ENCODE results near the gene TMPRSS15. TPM values are rescaled to one million over a fixed set of nuclear protein-coding genes. Genes with fewer than 3 reads are reported as not detected.

Gene TMPRSS15
- total RNA-seq, 4 donors from 2014 or later: 0.07 TPM; not detected in 3

GRCh38 chr21:18369115-18369514 lies 34.5 kb downstream of the TMPRSS15 start:
- Histone ChIP-seq H3K4me1 (no peaks in the 10 kb centered on the region), H3K27ac (no peak overlapping the region), H3K27me3 (no peaks in the 10 kb centered on the region), H3K36me3 (peaks cover 0 to 3% of the 10 kb centered on the region in 2 donors), H3K9me3 (no peaks in the 10 kb centered on the region), H3K4me3 (no peak overlapping the region)
- TF ChIP-seq POLR2A (IDR thresholded peaks at IDR 0.05): no peak
- no peak for TF ChIP-seq CTCF (IDR thresholded peaks at IDR 0.05)
- no peak for DNase-seq
- intact Hi-C loops (cut with DNase I; ENCODE audit: low total_unique reads): no loop called here

- intact Hi-C loops (cut with DNase I; ENCODE audit: low total_unique reads): no loop called here
- TF ChIP-seq CTCF (IDR thresholded peaks at IDR 0.05): no peak
- TF ChIP-seq POLR2A (IDR thresholded peaks at IDR 0.05): no peak
Observed at GRCh38 chr21:18368205-18368604, 35.4 kb downstream of the TMPRSS15 start.

GRCh38 chr21:18356801-18357200 lies 46.8 kb downstream of the TMPRSS15 start:
- Histone ChIP-seq H3K27me3 (no peaks in the 10 kb centered on the region), H3K4me3 (no peak overlapping the region), H3K36me3 (no peaks in the 10 kb centered on the region), H3K4me1 (no peaks in the 10 kb centered on the region), H3K27ac (no peak overlapping the region), H3K9me3 (no peaks in the 10 kb centered on the region)
- TF ChIP-seq CTCF (IDR thresholded peaks at IDR 0.05) (no peak), POLR2A (IDR thresholded peaks at IDR 0.05) (no peak)
- DNase-seq: no peak
- intact Hi-C loops (cut with DNase I; ENCODE audit: low total_unique reads): no loop called here

More at GRCh38 chr21:18368205-18368604, 35.4 kb downstream of the TMPRSS15 start:
- DNase-seq: no peak
- H3K27ac ChIP-seq: no peak overlapping the region
- H3K36me3 ChIP-seq: peaks cover 0 to 3% of the 10 kb centered on the region in 2 donors
- no peaks in the 10 kb centered on the region for H3K9me3 ChIP-seq
- no peak overlapping the region for H3K4me3 ChIP-seq
- H3K4me1 ChIP-seq: no peaks in the 10 kb centered on the region
- H3K27me3 ChIP-seq: no peaks in the 10 kb centered on the region

- TF ChIP-seq POLR2A (IDR thresholded peaks at IDR 0.05): no peak
- TF ChIP-seq CTCF (IDR thresholded peaks at IDR 0.05): no peak
- no peaks in the 10 kb centered on the region for H3K27me3 ChIP-seq
- no peak for DNase-seq
- H3K27ac ChIP-seq: no peak overlapping the region
- H3K9me3 ChIP-seq: no peaks in the 10 kb centered on the region
- H3K4me1 ChIP-seq: no peaks in the 10 kb centered on the region
- H3K4me3 ChIP-seq: no peak overlapping the region
- intact Hi-C loops (cut with DNase I; ENCODE audit: low total_unique reads): no loop called here
- H3K36me3 ChIP-seq: no peaks in the 10 kb centered on the region
Observed at GRCh38 chr21:18354947-18355346, 48.6 kb downstream of the TMPRSS15 start.

- Histone ChIP-seq H3K27me3 (no peaks in the 10 kb centered on the region), H3K9me3 (no peaks in the 10 kb centered on the region), H3K27ac (no peak overlapping the region), H3K4me3 (no peak overlapping the region), H3K36me3 (no peaks in the 10 kb centered on the region), H3K4me1 (no peaks in the 10 kb centered on the region)
- DNase-seq: no peak
- TF ChIP-seq CTCF (IDR thresholded peaks at IDR 0.05): no peak
- no peak for TF ChIP-seq POLR2A (IDR thresholded peaks at IDR 0.05)
- intact Hi-C loops (cut with DNase I; ENCODE audit: low total_unique reads): no loop called here
Observed at GRCh38 chr21:18350216-18350615, 53.4 kb downstream of the TMPRSS15 start.
